Body of pancreas (tissue), 4 donors: ENCODE results near the gene TMEM97. TPM values are rescaled to one million over a fixed set of nuclear protein-coding genes. Genes with fewer than 3 reads are reported as not detected.
A peak's percentile ranks its signal among the peaks of the same experiment; 100 is the strongest.
"Not testable (repeated sequence)": the region's sequence is repeated elsewhere in the genome, so short reads cannot be mapped to it uniquely, and the experiment has no call there.

ENCODE experiments used
- ATAC-seq: fragments of 150-250 bp; one replicate; pipeline ENCODE4 v1.9.1; 2016
- DNase-seq, 4 donors: peaks; one replicate each; pipeline ENCODE4 v3.0.0-alpha.2; 2019
- H3K27ac ChIP-seq, 4 donors: fragments of 200-600 bp; sonication (generic); 1 replicate in 3 of 4; 2 replicates in 1 of 4; pipeline versions ENCODE4 v1.5.1 to v1.6.1; 2016 to 2019; ENCODE audit warnings: mild to moderate bottlenecking in 1 of 4, mixed read lengths in 1 of 4, moderate library complexity in 1 of 4
- H3K27me3 ChIP-seq, 2 donors: fragments of 200-600 bp; sonication (generic); one replicate each; pipeline ENCODE4 v1.6.0; 2016; ENCODE audit warnings: mild to moderate bottlenecking in 1 of 2
- H3K36me3 ChIP-seq, 2 donors: fragments of 200-600 bp; sonication (generic); replicated peaks in 1 of 2; 2 replicates each; pipeline ENCODE4 v1.5.1; 2016; ENCODE audit warnings: low read depth in 2 of 2; ENCODE audit not compliant: insufficient read depth in 1 of 2
- H3K4me1 ChIP-seq: fragments of 200-600 bp; sonication (generic); one replicate; pipeline ENCODE4 v1.6.0; 2016
- H3K4me3 ChIP-seq, 2 donors: fragments of 200-600 bp; sonication (generic); 1 replicate in 1 of 2; 2 replicates in 1 of 2; pipeline ENCODE4 v1.5.1; 2016 to 2019
- H3K9me3 ChIP-seq, 3 donors: fragments of 200-600 bp; sonication (generic); 1 replicate in 2 of 3; 2 replicates in 1 of 3; pipeline ENCODE4 v1.5.1; 2016
- POLR2A ChIP-seq, 3 donors: fragments of 450-650 bp; IDR thresholded peaks; one replicate each; pipeline ENCODE4 v1.6.1; 2016; ENCODE audit warnings: antibody characterized with exemption in 3 of 3, mild to moderate bottlenecking in 2 of 3
- WGBS, 2 donors: methylation state at CpG; one replicate each; pipeline ENCODE4 v1.1.5; 2017; 5-methylcytosine and 5-hydroxymethylcytosine counted together
- intact Hi-C: fragments of 100-400 bp; cut with DNase I; formaldehyde crosslinking; loops from one replicate; pipeline ENCODE4 v1.15.1; 2023
- total RNA-seq, 2 donors: library from RNA; depleted of rRNA; stranded (reverse); fragments of >200 nt; gene quantifications; one replicate each; pipeline ENCODE4 v1.1.0, GENCODE V29; 2016
- TF ChIP-seq, protein P1 (sequence below), 7 experiments: fragments of 450-650 bp in 4 of 7; fragments of 200-600 bp in 3 of 7; sonication (generic) in 3 of 7; IDR thresholded peaks; one replicate each; pipeline ENCODE4 v1.5.1; 2016 to 2019; ENCODE audit warnings: antibody characterized with exemption in 7 of 7

The TMEM97 gene
- total RNA-seq, 2 donors from 2014 or later, result 35.9 to 75.5 TPM

DNA sequence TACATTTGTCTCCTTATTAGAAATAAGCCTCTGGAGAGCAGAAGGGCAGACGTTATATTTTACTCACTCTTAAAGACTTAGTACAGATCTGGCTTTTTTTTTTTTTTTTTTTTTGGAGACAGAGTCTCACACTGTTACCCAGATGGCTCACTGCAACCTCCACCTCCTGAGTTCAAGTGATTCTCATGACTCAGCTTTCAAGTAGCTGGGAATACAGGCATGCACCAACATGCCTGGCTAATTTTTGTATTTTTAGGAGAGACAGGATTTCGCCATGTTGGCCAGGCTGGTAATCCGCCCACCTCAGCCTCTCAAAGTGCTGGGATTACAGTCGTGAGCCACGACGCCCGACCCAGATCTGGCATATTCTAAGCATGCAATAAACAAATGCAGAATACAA lies 36.4 kb upstream of the TMEM97 start:
- H3K36me3 ChIP-seq, result no peaks in the 10 kb centered on the region
- ATAC-seq (no peak), DNase-seq (no peak)
- no peaks in the 10 kb centered on the region for H3K4me1 ChIP-seq
- no peaks in the 10 kb centered on the region for H3K27me3 ChIP-seq
- H3K9me3 ChIP-seq, result no peaks in the 10 kb centered on the region
- intact Hi-C loops, result no loop called here
- WGBS, 2 donors, result 75 to 86% methylated on average over 7 of the region's 7 CpGs
- H3K4me3 ChIP-seq, result no peak overlapping the region
- H3K27ac ChIP-seq, result no peak overlapping the region
- TF ChIP-seq, protein P1, sequence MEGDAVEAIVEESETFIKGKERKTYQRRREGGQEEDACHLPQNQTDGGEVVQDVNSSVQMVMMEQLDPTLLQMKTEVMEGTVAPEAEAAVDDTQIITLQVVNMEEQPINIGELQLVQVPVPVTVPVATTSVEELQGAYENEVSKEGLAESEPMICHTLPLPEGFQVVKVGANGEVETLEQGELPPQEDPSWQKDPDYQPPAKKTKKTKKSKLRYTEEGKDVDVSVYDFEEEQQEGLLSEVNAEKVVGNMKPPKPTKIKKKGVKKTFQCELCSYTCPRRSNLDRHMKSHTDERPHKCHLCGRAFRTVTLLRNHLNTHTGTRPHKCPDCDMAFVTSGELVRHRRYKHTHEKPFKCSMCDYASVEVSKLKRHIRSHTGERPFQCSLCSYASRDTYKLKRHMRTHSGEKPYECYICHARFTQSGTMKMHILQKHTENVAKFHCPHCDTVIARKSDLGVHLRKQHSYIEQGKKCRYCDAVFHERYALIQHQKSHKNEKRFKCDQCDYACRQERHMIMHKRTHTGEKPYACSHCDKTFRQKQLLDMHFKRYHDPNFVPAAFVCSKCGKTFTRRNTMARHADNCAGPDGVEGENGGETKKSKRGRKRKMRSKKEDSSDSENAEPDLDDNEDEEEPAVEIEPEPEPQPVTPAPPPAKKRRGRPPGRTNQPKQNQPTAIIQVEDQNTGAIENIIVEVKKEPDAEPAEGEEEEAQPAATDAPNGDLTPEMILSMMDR (IDR thresholded peaks at IDR 0.05), result no peak
- no peak for TF ChIP-seq POLR2A (IDR thresholded peaks at IDR 0.05)

DNA sequence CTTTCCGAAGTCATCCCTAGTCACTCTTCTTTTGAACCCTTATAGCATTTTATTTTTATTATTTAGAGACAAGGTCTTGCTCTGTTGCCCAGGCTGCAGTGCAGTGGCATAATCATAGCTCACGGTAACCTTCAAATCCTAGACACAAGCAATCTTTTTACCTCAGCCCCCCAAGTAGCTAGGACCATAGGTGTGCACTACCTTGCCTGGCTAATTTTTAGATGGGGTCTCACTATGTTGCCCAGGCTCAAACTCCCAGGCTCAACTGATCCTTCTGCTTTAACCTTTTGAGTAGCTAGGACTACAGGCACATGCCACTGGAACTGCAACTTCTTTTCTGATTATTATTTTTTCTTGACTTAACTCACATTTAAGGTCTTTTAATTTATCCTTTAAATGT lies 33.0 kb upstream of the TMEM97 start:
- H3K9me3 ChIP-seq, result no peaks in the 10 kb centered on the region
- DNase-seq (no peak), ATAC-seq (no peak)
- no peak for TF ChIP-seq POLR2A (IDR thresholded peaks at IDR 0.05)
- TF ChIP-seq, protein P1 (IDR thresholded peaks at IDR 0.05), result no peak
- H3K4me1 ChIP-seq, result peaks cover 7% of the 10 kb centered on the region
- no peak overlapping the region for H3K4me3 ChIP-seq
- intact Hi-C loops, result no loop called here
- H3K27ac ChIP-seq, result no peak overlapping the region
- WGBS, 2 donors, result 64 to 87% methylated on average over 2 of the region's 2 CpGs
- H3K36me3 ChIP-seq, result no peaks in the 10 kb centered on the region
- H3K27me3 ChIP-seq, result no peaks in the 10 kb centered on the region

DNA sequence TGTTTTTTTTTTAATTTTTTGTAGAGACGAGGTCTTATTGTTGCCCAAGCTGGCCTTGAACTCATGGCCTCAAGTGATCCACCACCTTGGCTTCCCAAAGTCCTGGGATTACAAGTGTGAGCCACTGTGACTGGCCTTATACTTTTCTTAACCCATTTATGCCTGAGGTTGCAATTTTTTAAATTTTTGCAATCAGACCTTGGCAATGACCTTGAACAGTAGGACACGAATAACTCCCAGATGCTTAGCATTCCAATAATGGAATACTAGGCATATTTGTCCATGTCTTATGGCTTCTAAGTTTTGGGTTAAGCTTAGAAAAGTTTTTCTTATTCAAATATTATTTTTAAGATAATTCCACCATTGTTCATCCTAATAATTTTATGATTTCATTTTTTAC lies 28.3 kb upstream of the TMEM97 start:
- Histone ChIP-seq H3K27me3 (no peaks in the 10 kb centered on the region), H3K4me3 (no peak overlapping the region), H3K4me1 (peaks cover 26% of the 10 kb centered on the region), H3K9me3 (no peaks in the 10 kb centered on the region), H3K27ac (no peak overlapping the region), H3K36me3 (no peaks in the 10 kb centered on the region)
- TF ChIP-seq, protein P1 (IDR thresholded peaks at IDR 0.05), result no peak
- no peak for TF ChIP-seq POLR2A (IDR thresholded peaks at IDR 0.05)
- no peak for ATAC-seq
- WGBS, 2 donors, result 17 to 24% methylated on average over 2 of the region's 2 CpGs
- intact Hi-C loops, result no loop called here
- DNase-seq, result no peak

DNA sequence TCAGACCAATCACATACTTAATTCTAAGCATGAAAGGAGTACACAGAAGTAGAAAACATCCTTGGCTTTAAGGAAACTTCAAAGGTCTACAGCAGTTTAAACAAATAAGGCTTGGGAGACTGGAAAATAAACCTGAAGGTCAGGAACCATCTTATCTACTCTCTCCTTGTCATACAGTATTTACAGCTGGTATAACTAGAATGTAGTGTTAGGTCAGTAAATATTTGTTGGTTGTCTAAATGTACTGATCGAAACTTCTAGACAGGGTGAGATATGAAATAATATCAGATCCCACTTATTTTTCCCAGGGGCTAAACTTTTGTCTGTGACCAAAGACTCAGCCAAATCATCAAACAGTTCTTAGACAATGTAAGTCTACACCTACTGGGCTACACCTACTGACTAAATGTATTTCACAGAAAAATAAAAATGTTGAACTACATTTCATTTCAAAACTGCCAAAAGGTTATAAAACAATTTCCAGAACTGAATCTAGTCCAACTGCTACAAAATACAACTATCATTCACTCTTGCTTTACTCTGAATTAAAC lies 27.1 kb upstream of the TMEM97 start:
- WGBS, 2 donors, result 31 to 32% methylated on average over 1 of the region's 1 CpG
- H3K9me3 ChIP-seq, result no peaks in the 10 kb centered on the region
- peaks cover 30% of the 10 kb centered on the region for H3K4me1 ChIP-seq
- intact Hi-C loops, result no loop called here
- H3K27me3 ChIP-seq, result no peaks in the 10 kb centered on the region
- TF ChIP-seq, protein P1 (IDR thresholded peaks at IDR 0.05), result no peak
- no peak for TF ChIP-seq POLR2A (IDR thresholded peaks at IDR 0.05)
- DNase-seq, result no peak
- no peaks in the 10 kb centered on the region for H3K36me3 ChIP-seq
- H3K4me3 ChIP-seq, result no peak overlapping the region
- ATAC-seq, result peak; percentile 62
- peak overlapping the region in 2 of 4 donors; percentile 14 to 27 for H3K27ac ChIP-seq

DNA sequence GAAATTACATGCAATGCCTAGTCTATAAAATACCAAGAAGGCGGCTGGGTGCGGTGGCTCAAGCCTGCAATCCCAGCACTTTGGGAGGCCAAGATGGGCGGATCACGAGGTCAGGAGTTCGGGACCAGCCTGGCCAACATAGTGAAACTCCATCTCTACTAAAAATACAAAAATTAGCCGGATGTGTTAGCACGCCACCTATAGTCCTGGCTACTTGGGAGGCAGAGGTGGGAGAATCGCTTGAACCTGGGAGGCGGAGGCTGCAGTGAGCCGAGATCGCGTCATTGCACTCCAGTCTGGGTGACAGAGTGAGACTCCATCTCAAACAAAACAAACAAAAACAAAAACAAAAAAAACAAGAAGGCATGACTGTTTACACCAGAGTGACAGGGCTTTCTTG lies 26.1 kb upstream of the TMEM97 start:
- 58 to 79% methylated on average over 12 of the region's 12 CpGs for whole genome bisulfite sequencing, 2 donors
- ATAC-seq, result not testable (repeated sequence)
- peak overlapping the region in 1 of 4 donors; percentile 14 for H3K27ac ChIP-seq

More for the DNA sequence above, 26.1 kb upstream of the TMEM97 start:
- H3K4me1 ChIP-seq, result peaks cover 30% of the 10 kb centered on the region
- H3K27me3 ChIP-seq, H3K9me3 ChIP-seq, DNase-seq, intact Hi-C loops, H3K36me3 ChIP-seq, H3K4me3 ChIP-seq: not testable (repeated sequence)
